ENCODE data around the gene DDX5. TPM values are rescaled to one million over a fixed set of nuclear protein-coding genes. Genes with fewer than 3 reads are reported as not detected.

DDX5 gene
- total RNA-seq, 3 donors from 2014 or later (not counting 1 experiment from before 2014, with no cell fraction given), result 2,956 to 3,334 (median 3,276) TPM

DNA sequence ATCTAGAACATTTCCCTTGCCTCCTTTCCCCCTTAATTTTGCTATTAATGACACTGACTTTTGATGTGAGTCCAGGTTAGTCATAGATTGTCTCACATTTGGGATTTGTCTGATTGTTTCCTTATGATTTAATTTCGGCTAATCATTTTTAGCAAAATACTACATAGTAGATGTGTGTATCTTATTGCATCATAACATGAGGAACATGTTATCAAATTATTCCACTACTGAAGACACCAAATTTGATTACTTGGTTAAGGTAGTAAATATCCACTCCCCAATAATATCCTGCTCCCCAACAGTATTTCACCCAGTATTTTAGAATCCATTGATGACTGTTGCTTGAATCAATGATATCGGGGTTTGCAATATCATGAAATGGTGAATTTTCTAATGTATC, 12.0 kb downstream of the DDX5 start:
- Mint-ChIP-seq H3K4me1 (peaks cover 41 to 45% of the 10 kb centered on the region in 2 donors), H3K36me3 (peaks cover 11% of the 10 kb centered on the region), H3K4me3 (peak overlapping the region; percentile 69), H3K9me3 (no peaks in the 10 kb centered on the region), H3K27me3 (ENCODE audit: low read depth in 2 of 2) (no peaks in the 10 kb centered on the region), H3K27ac (peak overlapping the region in 1 of 2 donors; percentile 30)
- TF ChIP-seq, protein P1, sequence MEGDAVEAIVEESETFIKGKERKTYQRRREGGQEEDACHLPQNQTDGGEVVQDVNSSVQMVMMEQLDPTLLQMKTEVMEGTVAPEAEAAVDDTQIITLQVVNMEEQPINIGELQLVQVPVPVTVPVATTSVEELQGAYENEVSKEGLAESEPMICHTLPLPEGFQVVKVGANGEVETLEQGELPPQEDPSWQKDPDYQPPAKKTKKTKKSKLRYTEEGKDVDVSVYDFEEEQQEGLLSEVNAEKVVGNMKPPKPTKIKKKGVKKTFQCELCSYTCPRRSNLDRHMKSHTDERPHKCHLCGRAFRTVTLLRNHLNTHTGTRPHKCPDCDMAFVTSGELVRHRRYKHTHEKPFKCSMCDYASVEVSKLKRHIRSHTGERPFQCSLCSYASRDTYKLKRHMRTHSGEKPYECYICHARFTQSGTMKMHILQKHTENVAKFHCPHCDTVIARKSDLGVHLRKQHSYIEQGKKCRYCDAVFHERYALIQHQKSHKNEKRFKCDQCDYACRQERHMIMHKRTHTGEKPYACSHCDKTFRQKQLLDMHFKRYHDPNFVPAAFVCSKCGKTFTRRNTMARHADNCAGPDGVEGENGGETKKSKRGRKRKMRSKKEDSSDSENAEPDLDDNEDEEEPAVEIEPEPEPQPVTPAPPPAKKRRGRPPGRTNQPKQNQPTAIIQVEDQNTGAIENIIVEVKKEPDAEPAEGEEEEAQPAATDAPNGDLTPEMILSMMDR (IDR thresholded peaks at IDR 0.05), result no peak
- intact Hi-C loops (cut with micrococcal nuclease), result loop anchor here (5.0 kb wide), 1 partner anchor 172 kb away; no protein-coding TSS in a partner anchor
- H3K27ac ChIP-seq (ENCODE audit: low read length), result no peak overlapping the region
- no peak overlapping the region for H3K4me3 ChIP-seq (ENCODE audit: low read length)
- no peaks in the 10 kb centered on the region for H3K9me3 ChIP-seq (ENCODE audit: control insufficient read depth, insufficient read depth, low read length)
- DNase-seq (no peak), ATAC-seq (no peak)
- H3K4me1 ChIP-seq (ENCODE audit: control insufficient read depth, insufficient read depth, low read length), result peaks cover 27% of the 10 kb centered on the region
- no CpG with 5 or more reads among the region's 2 CpGs for whole genome bisulfite sequencing (ENCODE audit: insufficient coverage)
- H3K27me3 ChIP-seq (ENCODE audit: control insufficient read depth, insufficient read depth, low read length), result no peaks in the 10 kb centered on the region
- H3K36me3 ChIP-seq (ENCODE audit: control insufficient read depth, insufficient read depth, low read length), result peaks cover 48% of the 10 kb centered on the region

DNA sequence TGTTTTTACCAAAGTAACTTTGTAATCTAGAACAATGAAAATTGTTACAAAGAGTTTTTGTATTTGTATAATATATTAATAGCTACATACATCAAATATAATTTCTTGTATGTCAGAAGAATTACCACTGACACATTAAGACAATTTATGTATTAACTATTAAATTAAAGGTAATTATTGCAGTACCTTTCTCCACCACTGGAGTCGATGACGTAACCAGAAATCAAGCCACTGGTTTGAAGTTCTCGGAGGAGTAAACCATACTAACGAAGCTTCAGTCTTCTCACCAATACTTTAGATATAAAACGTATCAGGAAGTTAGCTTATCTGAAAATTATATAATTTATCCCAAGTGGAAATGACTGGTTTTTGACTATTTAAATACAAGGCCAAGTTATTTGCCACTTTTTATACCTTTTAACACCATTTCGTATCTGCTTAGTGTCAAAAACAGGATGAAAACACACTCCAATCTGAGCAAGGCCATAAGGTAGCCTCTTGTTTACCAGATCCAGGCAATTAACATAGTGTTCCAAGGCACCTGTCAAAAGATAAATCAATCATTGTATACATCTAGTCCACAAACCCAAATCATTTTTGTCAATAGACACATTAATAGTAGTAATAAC, 13.5 kb downstream of the DDX5 start:
- peaks cover 26% of the 10 kb centered on the region for H3K4me1 ChIP-seq (ENCODE audit: control insufficient read depth, insufficient read depth, low read length)
- no peaks in the 10 kb centered on the region for H3K9me3 ChIP-seq (ENCODE audit: control insufficient read depth, insufficient read depth, low read length)
- Mint-ChIP-seq H3K36me3 (peaks cover 6% of the 10 kb centered on the region), H3K27me3 (ENCODE audit: low read depth in 2 of 2) (no peaks in the 10 kb centered on the region), H3K9me3 (no peaks in the 10 kb centered on the region), H3K4me1 (peaks cover 29 to 32% of the 10 kb centered on the region in 2 donors), H3K4me3 (no peak overlapping the region), H3K27ac (peak overlapping the region in 1 of 2 donors; percentile 41)
- no peak overlapping the region for H3K4me3 ChIP-seq (ENCODE audit: low read length)
- H3K27me3 ChIP-seq (ENCODE audit: control insufficient read depth, insufficient read depth, low read length), result no peaks in the 10 kb centered on the region
- peaks cover 41% of the 10 kb centered on the region for H3K36me3 ChIP-seq (ENCODE audit: control insufficient read depth, insufficient read depth, low read length)
- WGBS (ENCODE audit: insufficient coverage), result 100% methylated on average over 1 of the region's 6 CpGs
- ATAC-seq, result no peak
- H3K27ac ChIP-seq (ENCODE audit: low read length), result no peak overlapping the region
- intact Hi-C loops (cut with micrococcal nuclease), result loop anchor here (5.0 kb wide), 1 partner anchor 170 kb away; no protein-coding TSS in a partner anchor
- TF ChIP-seq, protein P1 (IDR thresholded peaks at IDR 0.05), result peak; percentile 60
- DNase-seq, result peak in 1 of 2 donors; percentile 80

DNA sequence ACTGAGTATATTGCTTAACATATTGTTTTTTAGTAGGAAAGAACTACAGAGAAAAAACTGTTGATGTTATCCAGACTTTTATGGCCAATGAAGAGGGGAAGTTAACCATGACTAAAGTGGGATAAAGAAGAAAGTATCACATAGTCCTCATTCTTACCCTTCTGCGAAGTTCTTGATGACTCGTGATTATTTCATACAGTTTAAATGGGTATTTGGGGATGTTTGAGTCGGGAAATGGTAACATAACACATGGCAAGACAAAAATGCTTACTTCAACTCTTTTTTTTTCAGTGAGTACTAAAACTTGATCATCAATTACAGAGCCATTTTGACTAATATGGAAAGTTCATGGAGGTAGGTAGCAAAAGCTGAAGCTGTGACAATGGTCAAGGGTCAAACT, 14.1 kb downstream of the DDX5 start:
- WGBS (ENCODE audit: insufficient coverage), result no CpG with 5 or more reads among the region's 3 CpGs
- Histone ChIP-seq H3K4me1 (ENCODE audit: control insufficient read depth, insufficient read depth, low read length) (peaks cover 21% of the 10 kb centered on the region), H3K27ac (ENCODE audit: low read length) (no peak overlapping the region), H3K27me3 (ENCODE audit: control insufficient read depth, insufficient read depth, low read length) (no peaks in the 10 kb centered on the region), H3K4me3 (ENCODE audit: low read length) (no peak overlapping the region), H3K9me3 (ENCODE audit: control insufficient read depth, insufficient read depth, low read length) (no peaks in the 10 kb centered on the region), H3K36me3 (ENCODE audit: control insufficient read depth, insufficient read depth, low read length) (peaks cover 41% of the 10 kb centered on the region)
- no peak for ATAC-seq
- DNase-seq, result no peak
- TF ChIP-seq, protein P1 (IDR thresholded peaks at IDR 0.05), result no peak
- H3K36me3 Mint-ChIP-seq, result peaks cover 6% of the 10 kb centered on the region
- intact Hi-C loops (cut with micrococcal nuclease), result loop anchor here (1.0 to 5.0 kb wide), 2 partner anchors 72 to 170 kb away; no protein-coding TSS in a partner anchor
- H3K27ac Mint-ChIP-seq, result peak overlapping the region; percentile 18 to 23
- peaks cover 23 to 26% of the 10 kb centered on the region in 2 donors for H3K4me1 Mint-ChIP-seq
- no peaks in the 10 kb centered on the region for H3K9me3 Mint-ChIP-seq
- no peak overlapping the region for H3K4me3 Mint-ChIP-seq
- no peaks in the 10 kb centered on the region for H3K27me3 Mint-ChIP-seq (ENCODE audit: low read depth in 2 of 2)
